ENCODE measurements around the gene HCN2.
"Not testable (repeated sequence)": the region's sequence is repeated elsewhere in the genome, so short reads cannot be mapped to it uniquely, and the experiment has no call there.

HCN2 gene

GRCh38 chr19:618674-619285 is 29.1 kb downstream of the HCN2 start:
- TF ChIP-seq CTCF (conservative IDR thresholded peaks at IDR 0.05; ENCODE audit: low read length), result no peak
- H3K4me3 ChIP-seq (ENCODE audit: low read length), result no peak overlapping the region
- DNase-seq (ENCODE audit: low read depth), result no peak

- no peak overlapping the region for H3K4me3 ChIP-seq (ENCODE audit: low read length)
- no peak for TF ChIP-seq CTCF (conservative IDR thresholded peaks at IDR 0.05; ENCODE audit: low read length)
- DNase-seq (ENCODE audit: low read depth), result no peak
These were observed 29.8 kb downstream of the HCN2 start for GRCh38 chr19:619286-620002.

GRCh38 chr19:620166-620862 is 30.6 kb downstream of the HCN2 start:
- no peak for DNase-seq (ENCODE audit: low read depth)
- H3K4me3 ChIP-seq (ENCODE audit: low read length), result no peak overlapping the region
- no peak for TF ChIP-seq CTCF (conservative IDR thresholded peaks at IDR 0.05; ENCODE audit: low read length)

GRCh38 chr19:621191-621590 is 31.5 kb downstream of the HCN2 start:
- not testable (repeated sequence) for DNase-seq (ENCODE audit: low read depth); H3K4me3 ChIP-seq (ENCODE audit: low read length)

- no peak for DNase-seq (ENCODE audit: low read depth)
- no peak overlapping the region for H3K4me3 ChIP-seq (ENCODE audit: low read length)
- TF ChIP-seq CTCF (conservative IDR thresholded peaks at IDR 0.05; ENCODE audit: low read length), result no peak
These were observed 32.1 kb downstream of the HCN2 start for GRCh38 chr19:621819-622218.

GRCh38 chr19:622666-623065 is 33.0 kb downstream of the HCN2 start:
- DNase-seq (ENCODE audit: low read depth), result no peak
- TF ChIP-seq CTCF (conservative IDR thresholded peaks at IDR 0.05; ENCODE audit: low read length), result no peak
- no peak overlapping the region for H3K4me3 ChIP-seq (ENCODE audit: low read length)

GRCh38 chr19:623175-623916 is 33.7 kb downstream of the HCN2 start:
- H3K4me3 ChIP-seq (ENCODE audit: low read length), result no peak overlapping the region
- no peak for TF ChIP-seq CTCF (conservative IDR thresholded peaks at IDR 0.05; ENCODE audit: low read length)
- DNase-seq (ENCODE audit: low read depth), result no peak

All from AG10803 (cell line).